Activated CD8-positive, alpha-beta memory T cell treated with anti-CD3 and anti-CD28 coated beads for 4 hours (primary cell): ENCODE results near the gene EIF2B5.

Experiments used
- DNase-seq, 2 donors: peaks; one replicate each; pipeline ENCODE4 v3.0.0-alpha.2; 2020; ENCODE audit warnings: low read depth in 2 of 2

EIF2B5 gene

GRCh38 chr3:184173374-184173722 is 38.2 kb downstream of the EIF2B5 start:
- DNase-seq, result no peak

DNA sequence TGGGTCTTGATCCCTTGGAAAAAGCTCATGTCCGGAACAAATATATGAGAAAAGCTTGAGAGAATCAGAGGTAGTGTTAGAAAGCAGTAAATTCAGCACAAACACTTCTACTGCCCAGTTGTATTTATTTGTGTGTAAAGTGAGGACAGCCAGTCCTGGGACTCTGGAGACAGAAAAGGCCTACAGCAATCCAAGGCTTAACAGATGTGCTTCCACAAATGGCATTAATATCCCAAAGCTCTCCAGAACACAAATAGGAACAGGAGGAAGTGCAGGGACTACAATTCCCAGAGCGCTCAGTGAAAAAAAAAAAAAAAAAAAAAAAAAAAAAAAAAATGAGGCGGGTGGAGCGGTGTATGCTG is 39.1 kb downstream of the EIF2B5 start:
- no peak for DNase-seq

GRCh38 chr3:184174646-184175492 is 39.7 kb downstream of the EIF2B5 start, which contains the start of gene AP2M1:
Gene AP2M1, plus strand, starts transcription at chr3:184174855. Its CDS starts 2,139 bp downstream, at chr3:184176994.
- DNase-seq, result peak; percentile 97 to 98

DNA sequence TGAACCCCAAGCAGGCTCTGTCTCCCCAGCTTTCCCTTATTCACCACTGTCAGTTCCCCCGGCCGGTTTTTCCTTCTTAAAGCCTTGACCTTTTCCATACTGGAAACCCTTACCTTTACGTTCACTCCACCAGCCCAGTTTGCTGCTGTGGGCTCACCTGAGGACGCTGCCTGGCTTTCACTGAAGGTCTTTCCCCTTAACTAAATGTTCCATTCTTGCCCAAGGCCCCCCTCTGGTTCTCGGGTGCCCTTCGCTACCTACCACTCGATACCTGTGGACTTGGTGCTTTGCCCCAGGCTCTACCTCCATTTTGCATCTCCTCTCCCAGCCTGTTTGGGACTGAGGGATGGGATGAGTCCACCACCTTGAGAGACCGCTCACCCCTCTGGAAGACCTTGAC is 40.3 kb downstream of the EIF2B5 start:
- DNase-seq, result no peak

- DNase-seq, result no peak
Measured at GRCh38 chr3:184175981-184176376, 40.8 kb downstream of the EIF2B5 start.

DNA sequence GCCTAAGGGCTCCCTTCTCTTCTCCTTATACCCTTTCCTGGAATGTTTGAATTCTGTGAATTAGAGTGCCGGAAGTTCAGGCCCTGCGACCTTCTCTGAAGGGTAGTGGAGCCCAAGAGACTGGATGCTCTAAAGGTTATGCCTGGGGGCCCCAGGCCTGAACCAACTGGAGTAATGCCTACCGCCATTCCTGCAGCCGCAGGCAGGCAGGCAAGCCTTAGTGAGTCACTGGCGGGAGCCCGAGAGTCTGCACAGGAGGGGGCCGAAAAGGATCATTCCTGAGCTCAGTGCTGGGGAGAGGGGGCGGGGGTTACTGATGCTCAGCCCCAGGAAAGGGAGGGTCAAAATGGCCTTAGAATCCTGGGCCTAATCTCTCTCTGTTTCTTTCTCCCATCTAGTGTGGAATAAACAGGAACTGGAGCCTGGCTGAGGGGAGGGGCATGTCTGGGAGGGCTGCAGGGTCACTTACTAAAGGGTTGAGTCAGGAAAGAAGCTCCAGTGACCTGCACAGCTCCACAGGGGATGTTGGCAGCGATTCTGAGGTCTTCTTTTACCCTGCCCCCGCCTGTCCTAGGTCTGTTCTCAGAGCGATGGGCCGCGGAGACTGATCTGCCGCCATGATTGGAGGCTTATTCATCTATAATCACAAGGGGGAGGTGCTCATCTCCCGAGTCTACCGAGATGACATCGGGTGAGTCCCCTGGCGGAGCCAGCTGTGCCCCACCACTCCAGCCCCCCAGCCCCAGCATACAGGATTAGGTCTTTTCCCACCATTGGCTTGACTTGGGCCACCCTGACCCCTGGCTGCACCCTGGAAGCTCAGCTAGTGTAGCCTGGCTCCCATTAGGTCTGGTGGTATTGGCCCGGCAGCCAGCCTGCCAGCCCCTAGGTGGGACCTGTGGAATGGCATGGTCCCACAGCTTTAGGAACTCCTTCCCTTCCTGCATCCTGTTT is 41.5 kb downstream of the EIF2B5 start:
- DNase-seq, result no peak

DNA sequence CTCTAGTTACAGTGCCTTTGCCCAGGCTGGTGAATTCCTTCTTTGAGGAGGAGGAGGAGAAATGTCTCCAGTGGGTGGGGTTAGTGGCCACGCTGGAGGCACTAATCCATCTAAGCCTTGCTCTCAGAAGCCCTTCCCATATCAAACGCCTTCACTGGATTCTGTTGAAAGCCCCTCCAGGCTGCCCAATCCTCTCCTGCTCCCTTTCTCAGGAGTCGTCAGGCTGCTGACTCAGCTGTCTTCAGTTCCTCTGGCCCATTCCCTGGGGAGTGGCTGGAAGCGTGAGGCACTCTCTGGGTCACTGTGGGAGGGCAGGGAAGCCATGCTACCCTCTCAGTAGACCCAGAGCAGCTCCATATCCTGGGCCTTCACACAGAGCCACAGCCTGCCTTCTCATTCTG is 42.2 kb downstream of the EIF2B5 start:
- DNase-seq, result no peak

GRCh38 chr3:184177767-184178306 is 42.7 kb downstream of the EIF2B5 start:
- no peak for DNase-seq

DNA sequence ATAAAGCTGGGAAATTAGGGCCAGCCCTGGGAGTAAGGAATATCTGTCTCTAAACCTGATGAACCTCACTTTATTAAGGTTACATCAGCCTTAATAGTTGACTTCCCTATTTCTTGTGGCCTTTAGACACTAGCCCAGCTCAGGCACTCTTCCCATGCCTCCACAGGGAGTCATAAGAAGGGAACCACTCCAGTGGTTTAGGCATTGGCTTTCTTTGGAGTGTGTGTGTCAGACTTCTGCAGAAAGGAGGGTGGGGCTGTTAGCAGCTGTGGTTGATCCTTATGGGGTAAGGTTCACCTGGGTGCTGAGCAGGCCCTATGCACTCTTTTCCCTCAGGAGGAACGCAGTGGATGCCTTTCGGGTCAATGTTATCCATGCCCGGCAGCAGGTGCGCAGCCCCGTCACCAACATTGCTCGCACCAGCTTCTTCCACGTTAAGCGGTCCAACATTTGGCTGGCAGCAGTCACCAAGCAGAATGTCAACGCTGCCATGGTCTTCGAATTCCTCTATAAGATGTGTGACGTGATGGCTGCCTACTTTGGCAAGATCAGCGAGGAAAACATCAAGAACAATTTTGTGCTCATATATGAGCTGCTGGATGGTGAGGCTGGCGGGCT is 43.5 kb downstream of the EIF2B5 start:
- no peak for DNase-seq

DNA sequence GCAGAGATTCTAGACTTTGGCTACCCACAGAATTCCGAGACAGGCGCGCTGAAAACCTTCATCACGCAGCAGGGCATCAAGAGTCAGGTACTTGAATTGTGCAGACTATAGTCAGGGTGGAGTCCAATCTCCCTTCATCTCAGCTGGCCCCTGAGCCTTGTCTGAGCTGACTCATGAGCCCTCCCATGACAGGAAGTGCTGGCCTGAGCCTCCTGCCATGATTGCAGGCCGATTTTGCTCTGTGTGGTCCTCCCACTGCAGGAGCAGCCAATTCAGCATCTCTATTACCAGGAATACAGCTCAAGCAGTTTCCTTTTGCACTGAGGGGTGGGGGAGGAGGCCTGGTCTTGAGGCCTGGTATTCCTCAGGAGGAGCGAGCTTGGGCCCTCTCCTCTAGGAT is 45.0 kb downstream of the EIF2B5 start:
- DNase-seq, result no peak

DNA sequence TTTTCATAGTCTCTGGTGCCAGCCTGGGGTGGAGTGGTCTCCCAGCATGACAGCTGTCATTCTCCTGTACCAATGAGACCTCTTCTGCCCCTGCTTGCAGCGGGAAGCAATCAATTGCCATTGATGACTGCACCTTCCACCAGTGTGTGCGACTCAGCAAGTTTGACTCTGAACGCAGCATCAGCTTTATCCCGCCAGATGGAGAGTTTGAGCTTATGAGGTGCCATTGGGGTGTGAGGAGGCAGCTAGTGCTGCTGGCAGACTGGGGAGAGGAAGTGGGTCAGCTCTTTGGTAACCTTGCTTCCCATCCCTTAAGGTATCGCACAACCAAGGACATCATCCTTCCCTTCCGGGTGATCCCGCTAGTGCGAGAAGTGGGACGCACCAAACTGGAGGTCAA is 46.4 kb downstream of the EIF2B5 start:
- no peak for DNase-seq

- no peak for DNase-seq
Measured at GRCh38 chr3:184183679-184184078, 48.5 kb downstream of the EIF2B5 start.

GRCh38 chr3:184184546-184185230 is 49.5 kb downstream of the EIF2B5 start:
- no peak for DNase-seq

DNA sequence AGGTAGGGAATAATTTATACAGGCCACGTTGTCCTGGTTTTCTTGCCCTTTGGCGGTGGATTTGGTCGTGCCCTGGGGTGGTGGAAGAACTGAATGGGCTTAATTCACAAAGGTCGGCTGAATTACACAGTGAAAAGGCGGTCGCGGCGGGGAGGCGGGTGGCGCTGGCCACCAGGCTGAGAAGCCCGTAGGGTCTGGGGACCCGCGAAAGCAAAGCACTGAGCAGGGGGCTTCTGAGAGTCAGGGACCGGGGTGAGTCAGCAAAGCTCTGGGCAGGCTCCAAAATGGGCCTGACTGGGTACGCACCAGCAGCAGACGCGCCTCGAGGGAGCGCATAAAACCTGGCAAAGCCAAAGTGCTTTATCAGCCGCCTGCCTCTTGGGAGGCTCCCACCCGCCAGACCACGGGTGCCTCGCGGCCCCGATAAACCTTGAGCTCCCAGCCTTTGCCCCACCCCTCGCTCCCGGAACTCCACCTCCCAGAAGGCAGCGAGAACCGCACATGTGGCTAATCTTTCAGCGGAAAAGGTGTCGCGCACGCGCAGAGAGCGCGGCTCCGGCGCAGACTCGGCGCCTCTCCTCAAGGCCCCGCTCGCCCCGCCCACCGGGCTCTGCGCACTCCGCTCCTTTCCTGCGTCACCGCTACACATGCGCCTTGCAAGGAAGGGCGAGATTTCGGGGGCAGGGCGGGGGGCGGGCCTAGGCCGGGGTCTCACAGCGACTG is 50.5 kb downstream of the EIF2B5 start:
- DNase-seq, result peak; percentile 98 to 99

DNA sequence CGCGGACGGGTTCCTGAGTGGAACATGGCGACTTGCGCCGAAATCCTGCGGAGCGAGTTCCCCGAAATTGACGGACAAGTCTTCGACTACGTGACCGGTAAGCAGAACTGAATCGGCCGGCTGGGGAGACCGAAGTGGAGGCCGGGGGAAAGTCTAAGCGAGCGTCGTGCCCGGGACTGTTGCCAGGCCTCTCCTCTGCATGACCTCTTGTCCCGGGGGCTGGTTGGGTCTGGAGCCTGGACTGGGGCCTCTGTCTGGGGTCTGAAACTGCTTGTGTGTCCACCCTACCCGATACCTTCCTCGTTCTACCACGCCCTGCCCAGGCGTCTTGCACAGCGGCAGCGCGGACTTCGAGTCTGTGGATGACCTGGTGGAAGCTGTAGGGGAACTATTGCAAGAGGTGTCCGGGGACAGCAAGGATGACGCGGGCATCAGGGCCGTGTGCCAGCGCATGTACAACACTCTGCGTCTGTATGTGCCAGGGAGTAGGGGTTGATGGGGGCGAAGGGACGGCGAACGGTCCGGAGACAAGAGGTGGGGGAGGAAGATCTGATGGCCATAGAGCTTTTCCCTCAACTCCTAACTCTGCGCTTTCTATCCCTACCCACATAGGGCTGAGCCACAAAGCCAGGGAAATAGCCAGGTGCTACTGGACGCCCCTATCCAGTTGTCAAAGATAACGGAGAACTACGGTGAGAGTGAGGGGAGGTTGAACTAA is 51.2 kb downstream of the EIF2B5 start, which contains the start of gene ABCF3:
Gene ABCF3, plus strand, starts transcription at position 16 of the 718 bp plus-strand sequence. Its CDS starts 9 bp downstream, at position 25.
- DNase-seq, result no peak

DNA sequence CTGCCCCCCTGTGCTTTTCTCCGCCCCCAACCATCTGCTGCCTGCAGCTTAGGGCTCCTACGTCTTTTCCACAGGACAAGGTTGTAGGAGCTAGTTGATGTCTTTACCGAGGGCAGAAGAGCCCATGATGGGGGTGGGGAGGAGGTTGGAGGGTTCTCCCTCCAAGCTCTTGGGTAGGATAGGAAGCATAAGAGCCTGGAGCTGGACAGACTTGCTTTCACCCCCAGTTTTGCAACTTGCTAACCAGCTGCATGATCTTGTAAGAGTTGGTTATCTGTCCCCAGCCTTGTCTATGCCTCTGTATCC is 51.7 kb downstream of the EIF2B5 start:
- no peak for DNase-seq

DNA sequence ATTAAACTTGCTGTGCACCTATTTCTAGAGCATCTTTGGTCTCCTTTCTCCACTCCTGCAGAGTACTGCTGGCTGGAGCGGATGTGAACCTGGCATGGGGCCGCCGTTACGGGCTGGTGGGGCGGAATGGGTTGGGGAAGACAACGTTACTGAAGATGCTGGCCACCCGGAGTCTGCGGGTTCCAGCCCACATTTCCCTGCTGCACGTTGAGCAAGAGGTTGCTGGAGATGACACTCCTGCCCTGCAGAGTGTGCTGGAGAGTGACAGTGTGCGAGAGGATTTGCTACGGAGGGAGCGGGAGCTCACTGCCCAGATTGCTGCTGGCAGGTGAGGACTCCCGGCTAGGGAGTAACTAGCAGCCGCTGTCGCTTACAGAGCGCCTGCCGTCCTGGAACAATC is 52.9 kb downstream of the EIF2B5 start:
- no peak for DNase-seq

DNA sequence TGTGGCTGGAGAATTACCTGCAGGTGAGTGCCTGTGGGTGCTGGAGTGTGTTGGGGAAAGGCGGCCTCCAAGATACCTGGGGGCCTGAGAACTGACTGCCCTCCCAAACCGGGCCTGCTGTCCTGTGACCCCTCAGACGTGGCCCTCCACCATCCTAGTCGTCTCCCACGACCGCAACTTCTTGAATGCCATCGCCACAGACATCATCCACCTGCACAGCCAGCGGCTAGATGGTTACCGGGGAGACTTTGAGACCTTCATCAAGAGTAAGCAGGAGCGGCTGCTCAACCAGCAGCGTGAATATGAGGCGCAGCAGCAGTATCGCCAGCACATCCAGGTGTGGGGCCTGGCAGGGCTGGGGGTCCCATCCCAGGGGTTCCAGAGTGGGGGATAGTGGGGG is 54.3 kb downstream of the EIF2B5 start:
- DNase-seq, result no peak

DNA sequence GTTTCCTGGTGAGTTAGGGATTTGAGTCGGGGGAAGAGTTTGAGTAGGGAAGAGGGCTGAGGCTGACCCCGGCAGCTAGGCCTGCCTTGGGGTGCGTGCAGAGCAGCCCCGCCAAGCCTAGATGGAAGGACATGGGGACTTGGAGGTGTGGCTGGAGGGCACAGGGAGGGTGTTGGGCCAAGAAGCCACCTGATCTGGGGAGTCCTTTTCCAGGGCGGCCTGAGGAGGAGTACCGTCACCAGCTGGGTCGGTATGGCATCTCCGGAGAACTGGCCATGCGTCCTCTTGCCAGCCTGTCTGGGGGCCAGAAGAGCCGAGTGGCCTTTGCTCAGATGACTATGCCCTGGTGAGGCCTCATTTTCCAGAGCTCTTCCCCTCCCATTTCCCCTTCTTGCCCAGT is 57.7 kb downstream of the EIF2B5 start:
- no peak for DNase-seq

DNA sequence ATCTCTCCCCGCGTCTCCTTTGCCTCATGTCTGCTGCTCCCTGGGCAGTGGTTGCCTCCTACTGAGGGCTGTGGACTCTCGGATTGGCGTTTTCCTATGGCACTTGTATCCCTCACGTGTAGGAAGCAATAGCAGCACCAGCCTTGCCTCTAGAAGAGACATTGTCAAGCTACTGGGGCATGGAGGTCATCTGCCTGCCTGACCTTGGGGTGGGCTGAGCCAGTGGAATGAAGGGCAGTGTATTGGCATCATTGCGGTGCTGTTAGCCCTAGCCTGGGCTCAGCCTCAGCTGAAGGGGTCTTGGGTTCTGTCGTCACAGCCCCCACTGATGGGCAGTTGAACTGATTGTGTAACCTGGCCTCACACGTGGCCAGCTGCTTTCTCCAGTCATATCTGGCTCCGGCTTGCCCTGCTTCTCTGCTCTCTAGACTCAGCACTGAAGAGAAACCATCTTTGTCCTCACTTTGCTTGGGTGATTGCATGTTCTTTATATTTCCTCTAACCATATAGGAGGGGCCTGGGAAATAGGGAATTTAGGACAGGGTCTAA is 58.9 kb downstream of the EIF2B5 start:
- DNase-seq, result no peak
